Activated T-cell treated with anti-CD3 and anti-CD28 coated beads for 24 hours (primary cell): ENCODE results near the gene CHRDL1.
"Not testable (repeated sequence)": the region's sequence is repeated elsewhere in the genome, so short reads cannot be mapped to it uniquely, and the experiment has no call there.

Experiments used
- DNase-seq: peaks from one replicate; pipeline ENCODE4 v3.0.0-alpha.2; 2020; ENCODE audit warnings: low read depth

Gene CHRDL1

GRCh38 chrX:110665223-110666002 lies 130.2 kb downstream of the CHRDL1 start:
- no peak for DNase-seq

GRCh38 chrX:110657073-110657472 lies 138.5 kb downstream of the CHRDL1 start:
- no peak for DNase-seq

GRCh38 chrX:110654280-110654679 lies 141.3 kb downstream of the CHRDL1 start:
- DNase-seq = not testable (repeated sequence)

GRCh38 chrX:110646386-110646785 lies 149.2 kb downstream of the CHRDL1 start:
- DNase-seq = no peak
